ENCODE data around the gene CD302.
"Not testable (repeated sequence)": the region's sequence is repeated elsewhere in the genome, so short reads cannot be mapped to it uniquely, and the experiment has no call there.

GRCh38 chr2:159821775-159822477 is 23.9 kb upstream of the CD302 start:
- TF ChIP-seq EZH2phosphoT487 (IDR thresholded peaks at IDR 0.05; ENCODE audit: borderline replicate concordance, low read length); EZH2 (IDR thresholded peaks at IDR 0.05; ENCODE audit: low read length, unreplicated experiment): not testable (repeated sequence)
